Tibial nerve (tissue), 3 donors: Measurements from ENCODE around the gene TNS3.

Source experiments
- POLR2A ChIP-seq, 2 donors: fragments of 450-650 bp; IDR thresholded peaks; one replicate each; pipeline ENCODE4 v1.6.1; 2017; ENCODE audit warnings: antibody characterized with exemption in 2 of 2, mild to moderate bottlenecking in 2 of 2, moderate library complexity in 2 of 2
- TF ChIP-seq, protein P1 (sequence below), 5 experiments: fragments of 200-600 bp in 3 of 5; fragments of 450-650 bp in 2 of 5; sonication (generic) in 3 of 5; IDR thresholded peaks; one replicate each; pipeline ENCODE4 v1.5.1; 2016 to 2019; ENCODE audit warnings: antibody characterized with exemption in 5 of 5, mild to moderate bottlenecking in 3 of 5, moderate library complexity in 2 of 5

- TF ChIP-seq POLR2A (IDR thresholded peaks at IDR 0.05), result no peak
- TF ChIP-seq, protein P1, sequence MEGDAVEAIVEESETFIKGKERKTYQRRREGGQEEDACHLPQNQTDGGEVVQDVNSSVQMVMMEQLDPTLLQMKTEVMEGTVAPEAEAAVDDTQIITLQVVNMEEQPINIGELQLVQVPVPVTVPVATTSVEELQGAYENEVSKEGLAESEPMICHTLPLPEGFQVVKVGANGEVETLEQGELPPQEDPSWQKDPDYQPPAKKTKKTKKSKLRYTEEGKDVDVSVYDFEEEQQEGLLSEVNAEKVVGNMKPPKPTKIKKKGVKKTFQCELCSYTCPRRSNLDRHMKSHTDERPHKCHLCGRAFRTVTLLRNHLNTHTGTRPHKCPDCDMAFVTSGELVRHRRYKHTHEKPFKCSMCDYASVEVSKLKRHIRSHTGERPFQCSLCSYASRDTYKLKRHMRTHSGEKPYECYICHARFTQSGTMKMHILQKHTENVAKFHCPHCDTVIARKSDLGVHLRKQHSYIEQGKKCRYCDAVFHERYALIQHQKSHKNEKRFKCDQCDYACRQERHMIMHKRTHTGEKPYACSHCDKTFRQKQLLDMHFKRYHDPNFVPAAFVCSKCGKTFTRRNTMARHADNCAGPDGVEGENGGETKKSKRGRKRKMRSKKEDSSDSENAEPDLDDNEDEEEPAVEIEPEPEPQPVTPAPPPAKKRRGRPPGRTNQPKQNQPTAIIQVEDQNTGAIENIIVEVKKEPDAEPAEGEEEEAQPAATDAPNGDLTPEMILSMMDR (IDR thresholded peaks at IDR 0.05), result no peak
These were observed 274.6 kb downstream of the TNS3 start for GRCh38 chr7:47307311-47307710.
